ENCODE results near the gene TMEM181.

Gene TMEM181

DNA sequence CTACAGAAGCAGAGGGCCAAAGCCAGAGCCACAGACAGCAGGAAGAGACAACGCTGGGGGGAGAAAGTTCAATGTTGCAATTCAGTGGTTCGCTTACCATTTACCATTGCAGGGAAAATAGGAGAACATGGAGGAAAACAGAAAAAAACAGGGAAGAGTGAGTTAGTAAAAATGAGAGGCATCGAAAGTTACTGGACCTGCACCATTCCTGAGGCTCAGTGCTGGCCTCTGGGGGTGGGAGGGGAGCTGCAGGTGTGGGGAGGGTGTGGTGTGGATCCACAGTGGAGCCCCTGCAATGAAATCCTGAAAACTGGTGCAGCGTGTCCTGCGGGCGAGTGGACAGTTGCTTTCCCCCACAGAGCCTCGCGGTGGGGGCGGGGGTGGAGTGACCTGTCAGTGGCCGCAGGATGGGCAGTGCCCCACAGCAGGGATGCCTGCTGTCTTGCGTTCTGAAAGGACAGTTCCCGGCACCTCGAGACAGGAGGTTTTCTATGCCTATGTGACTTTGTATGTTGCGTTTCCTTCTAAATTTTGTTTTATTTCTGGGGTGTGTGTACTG is 5.7 kb downstream of the TMEM181 start:
- no peak for DNase-seq

- DNase-seq: no peak
Measured at GRCh38 chr6:158566207-158566818, 6.4 kb downstream of the TMEM181 start.

GRCh38 chr6:158567152-158567551 is 7.3 kb downstream of the TMEM181 start:
- no peak for DNase-seq

GRCh38 chr6:158567871-158568401 is 8.0 kb downstream of the TMEM181 start:
- no peak for DNase-seq

GRCh38 chr6:158568549-158568948 is 8.7 kb downstream of the TMEM181 start:
- DNase-seq: no peak

DNA sequence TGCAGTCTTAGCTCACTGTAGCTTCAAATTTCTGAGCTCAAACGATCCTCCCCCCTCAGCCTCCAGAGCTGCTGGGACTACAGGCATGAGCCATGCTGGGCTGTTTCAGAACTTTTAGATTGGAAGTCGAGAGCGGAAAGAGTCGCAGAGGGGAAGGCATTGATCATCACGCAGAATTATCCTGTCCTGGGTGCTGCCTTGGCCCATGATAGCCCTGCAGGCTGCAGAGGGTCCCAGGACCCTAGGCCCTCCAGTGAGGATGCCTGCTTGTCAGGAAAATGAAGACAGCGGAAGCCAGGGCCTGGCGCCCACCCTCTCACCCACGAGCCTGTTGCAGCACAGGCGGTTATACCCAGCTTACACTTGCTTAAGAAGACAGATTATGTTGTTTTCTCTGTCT is 9.1 kb downstream of the TMEM181 start:
- DNase-seq: no peak

GRCh38 chr6:158570681-158570962 is 10.7 kb downstream of the TMEM181 start:
- DNase-seq: no peak

GRCh38 chr6:158571826-158572652 is 12.1 kb downstream of the TMEM181 start:
- no peak for DNase-seq

DNA sequence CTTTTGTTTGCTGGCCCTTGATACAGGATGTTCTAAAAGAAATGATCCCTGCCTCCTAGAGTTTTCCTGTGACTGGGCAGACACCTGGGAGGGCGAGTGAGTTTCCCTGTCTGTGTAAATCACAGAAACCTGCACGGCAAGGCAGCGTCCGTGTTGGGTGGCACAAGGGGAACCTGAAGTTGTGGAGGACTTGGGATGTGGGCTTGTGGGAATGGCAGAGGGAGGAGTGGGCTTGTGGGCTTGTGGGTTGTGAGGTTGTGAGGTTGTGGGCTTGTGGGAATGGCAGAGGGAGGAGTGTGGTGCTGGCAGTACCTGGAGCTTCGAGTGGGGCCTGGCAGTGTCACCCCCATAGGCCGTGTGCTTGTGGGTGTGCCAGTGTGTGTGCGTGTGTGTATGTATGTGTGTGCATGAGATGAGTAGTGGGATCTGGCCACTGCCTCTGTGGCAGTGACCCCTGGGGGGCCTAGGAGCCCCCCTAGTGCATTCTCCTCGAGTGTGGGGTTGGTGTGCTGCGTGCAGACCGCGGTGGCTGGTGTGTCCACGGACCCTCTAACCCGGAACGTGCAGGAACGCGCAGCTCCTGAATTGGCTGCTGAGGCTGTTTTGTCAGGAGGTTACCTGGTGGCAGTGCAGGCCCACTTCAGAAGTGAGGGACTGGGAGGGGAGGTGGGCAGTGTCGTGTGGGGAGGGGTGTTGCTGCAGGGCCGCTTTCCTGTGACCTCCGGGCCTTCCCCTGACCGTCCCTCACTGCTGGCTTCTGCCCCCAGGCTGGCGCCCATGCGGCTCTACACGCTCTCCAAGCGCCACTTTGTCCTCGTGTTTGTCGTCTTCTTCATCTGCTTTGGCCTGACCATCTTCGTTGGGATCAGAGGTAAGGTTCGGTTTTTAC is 13.0 kb downstream of the TMEM181 start:
- DNase-seq: no peak

- DNase-seq: no peak
Measured at GRCh38 chr6:158573542-158573931, 13.6 kb downstream of the TMEM181 start.

DNA sequence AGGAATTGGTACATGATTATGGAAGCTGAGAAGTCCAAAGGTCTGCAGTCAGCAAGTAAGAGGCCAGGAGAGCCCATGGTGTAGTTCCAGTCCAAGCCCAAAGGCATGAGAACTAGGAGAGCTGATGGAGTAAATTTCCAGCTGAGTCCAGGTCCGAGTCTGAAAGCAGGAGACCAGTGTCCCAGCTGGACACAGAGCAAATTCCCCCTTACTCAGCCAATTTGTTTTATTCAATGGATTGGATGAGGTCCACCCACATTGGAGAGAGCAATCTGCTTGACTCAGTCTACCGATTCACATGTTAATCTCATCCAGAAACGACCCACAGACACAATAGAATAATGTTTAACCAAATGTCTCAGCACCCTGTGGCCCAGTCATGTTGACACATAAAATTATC is 14.9 kb downstream of the TMEM181 start:
- DNase-seq: no peak

GRCh38 chr6:158575550-158575949 is 15.7 kb downstream of the TMEM181 start:
- no peak for DNase-seq

DNA sequence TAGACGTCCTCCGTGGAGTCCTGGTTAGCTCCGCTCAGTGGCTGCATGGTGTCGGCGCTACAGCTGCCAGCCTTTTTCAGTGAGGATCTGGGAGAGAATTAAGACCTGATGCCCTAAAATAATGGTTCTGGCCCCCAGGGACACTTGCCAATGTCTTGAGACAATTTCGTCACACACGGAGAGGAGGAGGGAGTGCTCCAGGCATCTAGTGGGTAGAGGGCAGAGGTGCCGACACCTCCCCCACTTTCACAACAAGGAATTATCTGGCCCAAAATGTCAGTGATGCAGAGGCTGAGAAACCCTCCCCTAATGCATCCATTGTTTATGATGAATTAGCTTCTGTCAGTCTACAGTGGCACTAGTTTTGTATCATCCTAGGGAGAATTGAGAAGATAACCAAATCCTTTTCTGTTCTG is 24.4 kb downstream of the TMEM181 start:
- DNase-seq: no peak

DNA sequence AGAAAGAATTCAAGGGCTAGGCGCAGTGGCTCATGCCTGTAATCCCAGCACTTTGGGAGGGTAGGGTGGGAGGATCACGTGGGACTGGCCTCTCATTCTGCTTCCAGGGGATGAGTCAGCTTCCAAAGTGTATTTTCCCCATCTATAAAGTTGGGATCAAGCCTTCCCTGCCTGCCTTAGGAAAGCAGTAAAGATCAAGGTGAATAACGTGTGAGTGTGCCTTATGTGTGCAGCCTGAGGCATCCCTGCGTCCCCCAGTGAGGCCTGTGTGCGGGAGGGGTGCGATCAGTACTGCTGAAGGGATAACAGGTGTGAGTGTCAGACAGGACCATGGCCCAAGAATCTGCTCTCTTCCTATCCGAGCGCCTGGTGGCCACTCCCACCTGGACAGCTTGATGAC is 26.8 kb downstream of the TMEM181 start:
- DNase-seq: no peak

DNA sequence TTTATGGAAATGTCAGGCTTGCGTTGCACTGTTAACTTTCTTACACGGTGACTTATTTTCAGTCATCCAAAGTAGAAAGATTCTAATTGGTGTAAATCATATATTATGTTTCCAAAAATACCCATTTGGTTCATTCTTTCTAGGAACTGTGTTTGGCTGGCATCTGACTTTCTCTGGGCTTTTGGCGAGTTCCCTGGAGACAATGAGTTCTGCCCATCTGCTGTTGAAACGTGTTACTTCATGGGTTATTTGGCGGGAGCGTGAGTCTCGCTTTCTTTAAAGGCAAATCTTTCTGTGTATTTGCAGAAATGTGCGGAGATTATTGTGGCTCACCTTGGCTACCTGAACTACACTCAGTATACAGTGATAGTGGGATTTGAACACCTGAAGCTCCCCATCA is 29.5 kb downstream of the TMEM181 start:
- DNase-seq: no peak

GRCh38 chr6:158591134-158591809 is 31.4 kb downstream of the TMEM181 start:
- DNase-seq: no peak

- DNase-seq: no peak
Measured at GRCh38 chr6:158591810-158592209, 31.9 kb downstream of the TMEM181 start.

- no peak for DNase-seq
Measured at GRCh38 chr6:158593670-158594069, 33.8 kb downstream of the TMEM181 start.

GRCh38 chr6:158595223-158595622 is 35.3 kb downstream of the TMEM181 start:
- no peak for DNase-seq

- no peak for DNase-seq
Measured at GRCh38 chr6:158596861-158597260, 37.0 kb downstream of the TMEM181 start.

DNA sequence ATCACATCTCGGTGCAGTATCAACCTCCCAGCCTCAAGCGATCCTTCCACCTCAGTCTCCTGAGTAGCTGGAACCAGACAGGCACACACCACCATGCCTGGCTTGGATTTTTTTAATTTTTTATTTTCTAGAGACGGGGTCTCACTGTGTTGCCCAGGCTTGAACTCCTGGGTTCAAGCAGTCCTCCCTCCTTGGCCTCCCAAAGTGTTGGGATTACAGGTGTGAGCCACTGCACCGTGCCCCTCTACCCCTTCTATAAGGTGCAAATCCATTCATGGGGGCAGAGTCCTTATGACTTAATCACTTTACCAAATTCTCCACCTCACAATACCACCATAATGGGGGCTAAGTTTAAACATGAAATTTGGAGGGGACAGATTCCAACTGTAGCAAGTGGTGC is 37.7 kb downstream of the TMEM181 start:
- no peak for DNase-seq

GRCh38 chr6:158599635-158600034 is 39.7 kb downstream of the TMEM181 start:
- no peak for DNase-seq
